Chondrocyte (in vitro differentiated cells): ENCODE measurements around the gene PRKACA. TPM values are rescaled to one million over a fixed set of nuclear protein-coding genes. Genes with fewer than 3 reads are reported as not detected.
A peak's percentile ranks its signal among the peaks of the same experiment; 100 is the strongest.

ENCODE experiments used
- DNase-seq: peaks from one replicate; pipeline ENCODE4 v3.0.0; 2021; ENCODE audit warnings: mixed read lengths, low spot score
- H3K27ac Mint-ChIP-seq: one replicate; pipeline ENCODE4 v1.8.0; 2021; ENCODE audit warnings: mild to moderate bottlenecking, moderate library complexity, mixed read lengths; ENCODE audit not compliant: unreplicated experiment
- H3K27me3 Mint-ChIP-seq: 2 replicates; pipeline ENCODE4 v1.8.0; 2021; ENCODE audit warnings: low read depth, mixed read lengths
- H3K36me3 Mint-ChIP-seq: 2 replicates; pipeline ENCODE4 v1.8.0; 2021; ENCODE audit warnings: low read depth, mixed read lengths
- H3K4me1 Mint-ChIP-seq: 2 replicates; pipeline ENCODE4 v1.8.0; 2021; ENCODE audit warnings: low read depth, mild to moderate bottlenecking, mixed read lengths
- H3K4me3 Mint-ChIP-seq: one replicate; pipeline ENCODE4 v1.8.0; 2021; ENCODE audit warnings: mild to moderate bottlenecking, moderate library complexity, mixed read lengths; ENCODE audit not compliant: unreplicated experiment
- H3K9me3 Mint-ChIP-seq: 2 replicates; pipeline ENCODE4 v1.8.0; 2021; ENCODE audit warnings: low read depth, mixed read lengths
- total RNA-seq: library from RNA; stranded (reverse); gene quantifications from 3 replicates; pipeline ENCODE4 v1.2.1, GENCODE V29; 2021
- TF ChIP-seq, protein P1 (sequence below): fragments of 200-600 bp; sonication (generic); IDR thresholded peaks from 2 replicates; pipeline ENCODE4 v1.5.0; 2021; ENCODE audit warnings: antibody characterized with exemption, mild to moderate bottlenecking, moderate library complexity

Gene PRKACA
- total RNA-seq, 1 donor from 2014 or later, result 88.2 TPM

DNA sequence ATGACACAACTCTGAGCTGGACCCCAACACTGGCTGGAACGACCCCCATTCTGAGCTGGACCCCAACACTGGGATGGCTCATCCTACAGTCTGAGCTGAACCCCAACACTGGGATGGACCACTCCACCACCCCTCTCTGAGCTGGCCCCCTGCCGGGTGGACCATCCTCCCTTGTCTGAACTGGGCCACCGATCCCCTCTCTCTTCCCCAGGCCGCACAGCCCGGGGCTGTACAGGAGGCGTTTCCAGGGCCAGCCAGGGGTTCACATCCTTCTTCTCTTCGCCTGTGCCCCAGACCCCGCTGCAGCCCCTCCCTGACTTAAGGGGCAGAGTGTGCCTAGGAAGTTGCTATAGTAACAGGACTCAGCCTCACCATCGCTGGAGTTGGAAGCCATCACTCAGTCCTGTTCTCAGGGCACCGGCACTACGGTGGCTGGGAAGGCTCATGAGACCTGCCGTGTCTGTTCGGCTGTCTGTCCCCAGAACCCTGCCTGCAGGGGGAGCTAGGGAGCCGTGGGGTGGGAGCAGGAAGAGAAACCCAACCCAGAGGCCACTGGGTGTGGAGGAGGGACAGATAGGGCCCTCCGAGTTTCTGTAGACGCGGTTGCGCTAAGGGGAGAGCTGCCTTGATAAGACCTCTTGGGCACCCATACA, 3.7 kb downstream of the PRKACA start:
- no peak for DNase-seq
- H3K27me3 Mint-ChIP-seq, result no peaks in the 10 kb centered on the region
- H3K4me3 Mint-ChIP-seq, result no peak overlapping the region
- H3K9me3 Mint-ChIP-seq, result no peaks in the 10 kb centered on the region
- no peaks in the 10 kb centered on the region for H3K36me3 Mint-ChIP-seq
- peak overlapping the region; percentile 82 for H3K27ac Mint-ChIP-seq
- peaks cover 41% of the 10 kb centered on the region for H3K4me1 Mint-ChIP-seq
- TF ChIP-seq, protein P1, sequence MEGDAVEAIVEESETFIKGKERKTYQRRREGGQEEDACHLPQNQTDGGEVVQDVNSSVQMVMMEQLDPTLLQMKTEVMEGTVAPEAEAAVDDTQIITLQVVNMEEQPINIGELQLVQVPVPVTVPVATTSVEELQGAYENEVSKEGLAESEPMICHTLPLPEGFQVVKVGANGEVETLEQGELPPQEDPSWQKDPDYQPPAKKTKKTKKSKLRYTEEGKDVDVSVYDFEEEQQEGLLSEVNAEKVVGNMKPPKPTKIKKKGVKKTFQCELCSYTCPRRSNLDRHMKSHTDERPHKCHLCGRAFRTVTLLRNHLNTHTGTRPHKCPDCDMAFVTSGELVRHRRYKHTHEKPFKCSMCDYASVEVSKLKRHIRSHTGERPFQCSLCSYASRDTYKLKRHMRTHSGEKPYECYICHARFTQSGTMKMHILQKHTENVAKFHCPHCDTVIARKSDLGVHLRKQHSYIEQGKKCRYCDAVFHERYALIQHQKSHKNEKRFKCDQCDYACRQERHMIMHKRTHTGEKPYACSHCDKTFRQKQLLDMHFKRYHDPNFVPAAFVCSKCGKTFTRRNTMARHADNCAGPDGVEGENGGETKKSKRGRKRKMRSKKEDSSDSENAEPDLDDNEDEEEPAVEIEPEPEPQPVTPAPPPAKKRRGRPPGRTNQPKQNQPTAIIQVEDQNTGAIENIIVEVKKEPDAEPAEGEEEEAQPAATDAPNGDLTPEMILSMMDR, result peak; percentile 21

DNA sequence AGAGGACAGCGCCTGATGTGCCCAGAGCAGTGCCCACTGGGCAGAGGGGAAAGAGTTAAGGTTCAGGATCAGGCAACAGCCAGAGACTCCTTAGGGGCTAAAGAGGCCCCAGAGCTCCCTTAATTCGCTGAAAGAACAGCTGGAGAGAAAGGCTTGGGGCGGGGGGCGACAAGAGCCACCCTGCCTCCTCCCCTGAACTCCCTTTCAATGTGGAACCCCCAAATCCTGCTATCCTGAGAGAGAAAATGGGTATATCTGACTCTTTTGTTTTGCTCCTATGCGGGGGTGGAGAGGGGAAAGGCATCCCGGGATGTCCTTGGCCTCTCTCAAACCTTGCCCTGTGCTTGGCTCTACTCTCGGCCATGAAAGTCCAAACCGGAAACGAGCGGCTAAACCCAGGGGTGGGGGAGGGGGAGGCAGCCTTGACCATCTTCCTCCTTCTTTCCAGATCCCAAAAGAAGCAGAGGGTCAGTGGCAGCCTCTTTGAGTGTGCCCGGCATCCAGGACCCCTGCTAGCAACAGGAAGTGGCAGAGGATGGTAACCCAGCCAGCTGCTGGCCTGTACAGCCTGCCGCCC, 4.7 kb downstream of the PRKACA start:
- no peak for DNase-seq
- H3K4me1 Mint-ChIP-seq, result peaks cover 36% of the 10 kb centered on the region
- H3K27me3 Mint-ChIP-seq, result no peaks in the 10 kb centered on the region
- H3K4me3 Mint-ChIP-seq, result peak overlapping the region; percentile 54
- no peaks in the 10 kb centered on the region for H3K36me3 Mint-ChIP-seq
- peak overlapping the region; percentile 82 for H3K27ac Mint-ChIP-seq
- H3K9me3 Mint-ChIP-seq, result no peaks in the 10 kb centered on the region
- TF ChIP-seq, protein P1, result no peak

DNA sequence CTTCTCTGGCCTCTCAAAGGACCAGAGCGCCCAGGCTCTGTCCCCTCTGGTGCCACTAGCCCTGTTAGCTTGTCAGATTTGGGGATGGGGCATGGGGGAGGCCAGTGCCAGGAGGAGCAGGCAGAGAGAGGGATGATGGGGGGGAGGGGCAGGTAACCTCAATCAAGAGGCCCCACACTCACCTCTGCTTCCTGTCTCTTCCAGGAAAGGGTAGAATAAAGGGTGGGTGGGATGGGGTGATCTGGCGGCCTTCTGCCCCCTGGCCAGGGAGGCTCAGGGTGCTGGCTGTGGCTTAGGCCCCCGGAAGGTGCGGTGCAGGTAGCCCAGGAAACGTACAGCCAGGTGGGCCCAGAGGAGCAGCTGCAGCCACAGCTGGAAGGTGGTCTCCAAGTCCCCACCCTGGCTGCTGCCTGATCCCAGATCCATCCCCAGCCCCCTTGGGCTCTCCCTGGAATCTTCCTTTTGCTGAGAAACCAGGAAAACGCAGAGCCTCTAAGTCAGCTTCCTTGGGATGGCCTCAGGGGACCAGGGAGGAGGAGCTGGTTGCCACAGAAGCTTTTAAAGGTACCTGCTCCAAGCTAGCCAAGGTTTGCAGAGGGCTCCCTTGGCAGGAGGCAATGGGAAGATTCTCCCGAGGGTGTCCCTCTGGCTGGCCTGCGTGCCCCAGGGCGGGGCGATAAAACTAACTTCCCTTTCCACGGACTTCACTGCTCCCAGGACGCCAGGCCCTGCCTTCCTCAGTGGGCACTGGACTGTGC, 5.3 kb downstream of the PRKACA start:
- Mint-ChIP-seq H3K4me1 (peaks cover 36% of the 10 kb centered on the region), H3K4me3 (peak overlapping the region; percentile 54), H3K27ac (peak overlapping the region; percentile 82), H3K9me3 (no peaks in the 10 kb centered on the region), H3K36me3 (no peaks in the 10 kb centered on the region), H3K27me3 (no peaks in the 10 kb centered on the region)
- TF ChIP-seq, protein P1, result no peak
- no peak for DNase-seq

DNA sequence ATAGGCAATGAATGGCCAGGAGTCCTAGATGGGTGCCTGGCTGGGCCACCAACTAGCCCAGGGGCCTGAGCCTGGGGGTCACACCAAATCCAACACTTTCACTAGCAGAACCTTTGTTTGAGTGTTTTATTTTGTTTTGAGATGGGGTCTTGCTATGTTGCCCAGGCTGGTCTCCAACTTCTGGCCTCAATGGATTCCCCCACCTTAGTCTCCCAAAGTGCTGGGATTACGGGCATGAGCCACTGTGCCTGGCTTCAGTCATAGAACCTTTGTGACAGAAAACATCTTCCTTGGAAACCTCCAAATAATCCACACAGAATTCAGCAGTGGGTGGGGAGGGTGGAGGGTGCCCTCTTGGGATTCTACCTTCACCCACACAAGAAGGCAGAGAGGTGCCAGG, 6.1 kb downstream of the PRKACA start:
- TF ChIP-seq, protein P1, result no peak
- Mint-ChIP-seq H3K9me3 (no peaks in the 10 kb centered on the region), H3K4me1 (peaks cover 31% of the 10 kb centered on the region), H3K27ac (no peak overlapping the region), H3K4me3 (no peak overlapping the region), H3K27me3 (no peaks in the 10 kb centered on the region), H3K36me3 (no peaks in the 10 kb centered on the region)
- DNase-seq, result no peak

DNA sequence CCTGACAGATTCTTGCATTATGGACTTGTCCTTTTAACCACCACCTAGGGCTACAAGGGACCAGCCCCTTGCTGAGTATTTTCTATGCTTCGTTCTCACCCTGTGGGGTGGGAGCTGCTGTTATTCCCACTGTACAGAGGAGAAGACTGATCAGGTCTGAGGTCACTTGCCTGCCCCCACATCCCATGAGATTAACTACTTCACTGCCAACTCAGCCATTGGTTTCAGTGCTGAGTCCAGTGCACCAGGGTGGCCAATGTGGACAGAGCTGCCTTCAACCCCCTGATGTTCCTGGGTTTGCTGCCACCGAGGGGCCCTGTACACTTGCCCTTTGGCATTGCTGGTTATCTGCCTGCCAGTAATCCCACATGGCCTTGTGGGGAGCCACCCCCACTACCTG, 6.9 kb downstream of the PRKACA start:
- Mint-ChIP-seq H3K4me3 (no peak overlapping the region), H3K36me3 (peaks cover 2% of the 10 kb centered on the region), H3K27ac (peak overlapping the region; percentile 12)

More for the DNA sequence above, 6.9 kb downstream of the PRKACA start:
- Mint-ChIP-seq H3K9me3 (no peaks in the 10 kb centered on the region), H3K27me3 (no peaks in the 10 kb centered on the region), H3K4me1 (peaks cover 23% of the 10 kb centered on the region)
- no peak for DNase-seq
- TF ChIP-seq, protein P1, result no peak
